Tibial nerve (tissue), 4 donors: ENCODE data around the gene RASA3. TPM values are rescaled to one million over a fixed set of nuclear protein-coding genes. Genes with fewer than 3 reads are reported as not detected.
"Not testable (repeated sequence)": the region's sequence is repeated elsewhere in the genome, so short reads cannot be mapped to it uniquely, and the experiment has no call there.

Experiments used
- DNase-seq, 2 donors: peaks; one replicate each; pipeline ENCODE4 v3.0.0-alpha.2; 2019; ENCODE audit warnings: low spot score in 2 of 2
- H3K27ac ChIP-seq, 4 donors: fragments of 200-600 bp; sonication (generic) in 3 of 4; one replicate each; pipeline ENCODE4 v1.5.1; 2017 to 2019; ENCODE audit warnings: mild to moderate bottlenecking in 1 of 4
- H3K27me3 ChIP-seq, 2 donors: fragments of 200-600 bp; sonication (generic) in 1 of 2; one replicate each; pipeline versions ENCODE4 v1.5.1 to v1.6.0; 2017 to 2019
- H3K36me3 ChIP-seq, 3 donors: fragments of 200-600 bp; sonication (generic); one replicate each; pipeline ENCODE4 v1.5.1; 2018 to 2019
- H3K4me1 ChIP-seq, 4 donors: fragments of 200-600 bp; sonication (generic) in 3 of 4; one replicate each; pipeline ENCODE4 v1.5.1; 2017 to 2019
- H3K4me3 ChIP-seq, 4 donors: fragments of 200-600 bp; sonication (generic) in 3 of 4; one replicate each; pipeline ENCODE4 v1.5.1; 2017 to 2019; ENCODE audit warnings: mild to moderate bottlenecking in 1 of 4, moderate library complexity in 1 of 4
- H3K9me3 ChIP-seq, 4 donors: fragments of 200-600 bp; sonication (generic) in 3 of 4; one replicate each; pipeline ENCODE4 v1.5.1; 2017 to 2019
- EP300 ChIP-seq, 2 donors: sonication (generic); formaldehyde crosslinking; IDR thresholded peaks; one replicate each; pipeline ENCODE4 v1.6.1; 2017; ENCODE audit warnings: antibody characterized with exemption in 2 of 2, mild to moderate bottlenecking in 1 of 2
- POLR2A ChIP-seq, 2 donors: fragments of 450-650 bp; IDR thresholded peaks; one replicate each; pipeline ENCODE4 v1.6.1; 2017; ENCODE audit warnings: antibody characterized with exemption in 2 of 2, mild to moderate bottlenecking in 2 of 2, moderate library complexity in 2 of 2
- WGBS, 2 donors: methylation state at CpG; one replicate each; pipeline ENCODE4 v1.1.5; 2018; 5-methylcytosine and 5-hydroxymethylcytosine counted together
- total RNA-seq, 4 donors: library from RNA; depleted of rRNA; stranded (reverse); fragments of >200 nt; gene quantifications; one replicate each; pipeline ENCODE4 v1.1.0, GENCODE V29; 2016
- TF ChIP-seq, protein P1 (sequence below), 5 experiments: fragments of 200-600 bp in 3 of 5; fragments of 450-650 bp in 2 of 5; sonication (generic) in 3 of 5; IDR thresholded peaks; one replicate each; pipeline ENCODE4 v1.5.1; 2016 to 2019; ENCODE audit warnings: antibody characterized with exemption in 5 of 5, mild to moderate bottlenecking in 3 of 5, moderate library complexity in 2 of 5

The RASA3 gene
- total RNA-seq, 4 donors from 2014 or later, result 36.2 to 63.3 (median 46.3) TPM

DNA sequence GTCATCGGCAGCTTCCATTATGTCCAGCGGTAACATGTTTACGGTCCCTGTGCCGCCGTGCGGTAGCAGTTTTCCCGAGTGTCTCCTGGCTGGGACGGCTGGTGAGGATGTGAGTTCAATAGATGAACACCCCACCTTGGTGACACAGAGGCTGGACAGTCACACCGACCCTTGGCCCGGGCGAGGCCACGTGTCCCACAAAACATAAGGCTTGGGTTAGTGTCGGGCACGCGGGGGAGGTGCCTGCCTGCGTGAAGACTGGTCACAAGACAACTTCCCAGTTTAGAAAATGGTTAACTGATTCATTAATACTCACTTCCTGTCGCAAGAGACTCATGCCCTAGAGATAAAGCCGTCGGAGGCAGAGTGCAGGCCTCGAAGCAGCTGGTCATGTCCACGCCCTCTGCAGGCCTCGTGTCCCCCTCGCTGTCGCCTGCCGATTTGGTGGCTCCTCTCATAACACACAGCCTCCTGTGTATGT is 17.2 kb downstream of the RASA3 start:
- no peak for TF ChIP-seq POLR2A (IDR thresholded peaks at IDR 0.05)
- TF ChIP-seq EP300 (IDR thresholded peaks at IDR 0.05), result peak in 1 of 2 donors; percentile 19
- TF ChIP-seq, protein P1, sequence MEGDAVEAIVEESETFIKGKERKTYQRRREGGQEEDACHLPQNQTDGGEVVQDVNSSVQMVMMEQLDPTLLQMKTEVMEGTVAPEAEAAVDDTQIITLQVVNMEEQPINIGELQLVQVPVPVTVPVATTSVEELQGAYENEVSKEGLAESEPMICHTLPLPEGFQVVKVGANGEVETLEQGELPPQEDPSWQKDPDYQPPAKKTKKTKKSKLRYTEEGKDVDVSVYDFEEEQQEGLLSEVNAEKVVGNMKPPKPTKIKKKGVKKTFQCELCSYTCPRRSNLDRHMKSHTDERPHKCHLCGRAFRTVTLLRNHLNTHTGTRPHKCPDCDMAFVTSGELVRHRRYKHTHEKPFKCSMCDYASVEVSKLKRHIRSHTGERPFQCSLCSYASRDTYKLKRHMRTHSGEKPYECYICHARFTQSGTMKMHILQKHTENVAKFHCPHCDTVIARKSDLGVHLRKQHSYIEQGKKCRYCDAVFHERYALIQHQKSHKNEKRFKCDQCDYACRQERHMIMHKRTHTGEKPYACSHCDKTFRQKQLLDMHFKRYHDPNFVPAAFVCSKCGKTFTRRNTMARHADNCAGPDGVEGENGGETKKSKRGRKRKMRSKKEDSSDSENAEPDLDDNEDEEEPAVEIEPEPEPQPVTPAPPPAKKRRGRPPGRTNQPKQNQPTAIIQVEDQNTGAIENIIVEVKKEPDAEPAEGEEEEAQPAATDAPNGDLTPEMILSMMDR (IDR thresholded peaks at IDR 0.05), result no peak
- peaks cover 0 to 43% (median 30%) of the 10 kb centered on the region in 4 donors for H3K4me1 ChIP-seq

DNA sequence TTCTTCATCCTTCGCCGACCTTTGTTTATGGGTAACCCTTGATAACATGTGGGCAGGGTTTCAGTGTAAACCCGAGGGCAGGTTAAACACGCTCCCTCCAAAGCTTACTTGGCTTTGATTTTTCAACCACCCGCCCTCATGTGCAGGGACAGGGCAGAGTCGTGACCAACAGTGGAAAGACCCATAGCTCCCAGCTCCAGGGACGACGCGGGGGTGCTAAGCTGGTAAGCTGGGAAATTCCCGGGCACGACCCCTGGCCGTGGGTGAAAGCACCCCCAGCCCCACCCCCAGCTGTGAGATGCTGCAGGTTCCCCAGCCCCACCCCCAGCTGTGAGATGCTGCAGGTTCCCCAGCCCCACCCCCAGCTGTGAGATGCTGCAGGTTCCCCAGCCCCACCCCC is 17.8 kb downstream of the RASA3 start:
- Histone ChIP-seq H3K27ac (peak overlapping the region in 3 of 4 donors; percentile 23 to 68 (median 42)), H3K4me1 (peaks cover 0 to 48% (median 33%) of the 10 kb centered on the region in 4 donors), H3K36me3 (peaks cover 0 to 14% (median 0%) of the 10 kb centered on the region in 3 donors)
- 73 to 74% methylated on average over 12 of the region's 12 CpGs for WGBS, 2 donors
- DNase-seq, H3K9me3 ChIP-seq, H3K27me3 ChIP-seq, H3K4me3 ChIP-seq: not testable (repeated sequence)

More for the DNA sequence above, 17.2 kb downstream of the RASA3 start:
- WGBS, 2 donors, result 40 to 65% methylated on average over 13 to 23 of the region's 25 CpGs
- no peak overlapping the region for H3K4me3 ChIP-seq
- peak in 1 of 2 donors; percentile 13 for DNase-seq
- peak overlapping the region in 3 of 4 donors; percentile 23 to 68 (median 42) for H3K27ac ChIP-seq
- no peaks in the 10 kb centered on the region for H3K9me3 ChIP-seq
- no peaks in the 10 kb centered on the region for H3K27me3 ChIP-seq
- peaks cover 0 to 14% (median 0%) of the 10 kb centered on the region in 3 donors for H3K36me3 ChIP-seq

DNA sequence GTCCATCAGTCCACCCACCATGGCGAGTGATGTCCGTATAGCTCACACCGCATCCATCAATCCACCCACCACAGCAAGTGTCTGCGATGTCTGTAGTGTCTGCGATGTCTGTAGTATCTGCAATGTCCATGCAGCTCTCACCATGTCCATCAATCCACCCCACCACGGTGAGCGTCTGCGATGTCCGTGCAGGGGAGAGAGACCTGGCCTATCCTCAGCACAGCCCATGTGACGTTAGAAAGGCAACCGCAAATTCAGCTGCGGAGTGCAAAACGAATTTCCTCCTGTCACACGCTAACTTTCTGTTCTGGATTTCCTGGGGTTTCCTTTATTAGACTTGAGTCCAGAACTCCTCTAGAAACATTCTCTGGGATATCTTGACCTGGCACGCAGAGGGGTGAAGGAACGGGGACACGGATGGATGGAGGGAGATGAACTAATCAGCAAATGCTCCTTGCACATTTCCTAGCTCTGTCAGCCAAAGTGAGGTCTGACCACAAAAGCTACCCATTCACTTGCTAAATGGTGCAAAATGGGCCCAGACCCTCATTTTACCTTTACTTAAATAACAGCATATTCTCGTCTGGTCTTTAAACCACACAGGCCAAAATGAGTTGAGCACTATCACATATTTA is 18.3 kb downstream of the RASA3 start:
- peaks cover 0 to 14% (median 0%) of the 10 kb centered on the region in 3 donors for H3K36me3 ChIP-seq
- peaks cover 0 to 54% (median 38%) of the 10 kb centered on the region in 4 donors for H3K4me1 ChIP-seq
- peak in 1 of 2 donors; percentile 5 for DNase-seq
- H3K27me3 ChIP-seq, result no peaks in the 10 kb centered on the region
- H3K9me3 ChIP-seq, result no peaks in the 10 kb centered on the region
- no peak overlapping the region for H3K4me3 ChIP-seq
- 93 to 94% methylated on average over 18 of the region's 18 CpGs for WGBS, 2 donors
- TF ChIP-seq EP300 (IDR thresholded peaks at IDR 0.05) (no peak), POLR2A (IDR thresholded peaks at IDR 0.05) (no peak)
- TF ChIP-seq, protein P1 (IDR thresholded peaks at IDR 0.05), result no peak
- no peak overlapping the region for H3K27ac ChIP-seq

DNA sequence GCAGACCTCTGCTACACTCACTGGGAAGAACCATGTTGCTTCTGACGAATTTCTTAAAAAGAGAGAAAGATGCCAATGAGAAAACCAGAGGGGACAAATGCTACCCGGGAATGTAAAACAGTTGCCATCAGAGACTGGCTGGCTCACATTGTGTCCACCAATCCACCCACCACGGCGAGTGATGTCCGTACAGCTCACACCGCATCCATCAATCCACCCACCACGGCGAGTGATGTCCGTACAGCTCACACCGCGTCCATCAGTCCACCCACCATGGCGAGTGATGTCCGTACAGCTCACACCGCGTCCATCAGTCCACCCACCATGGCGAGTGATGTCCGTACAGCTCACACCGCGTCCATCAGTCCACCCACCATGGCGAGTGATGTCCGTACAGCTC is 19.0 kb downstream of the RASA3 start:
- WGBS, 2 donors, result 91 to 94% methylated on average over 11 to 17 of the region's 21 CpGs
- H3K4me3 ChIP-seq, H3K27ac ChIP-seq, H3K9me3 ChIP-seq, H3K27me3 ChIP-seq: not testable (repeated sequence)
- Histone ChIP-seq H3K4me1 (peaks cover 0 to 54% (median 37%) of the 10 kb centered on the region in 4 donors), H3K36me3 (peaks cover 0 to 14% (median 0%) of the 10 kb centered on the region in 3 donors)
- DNase-seq, result peak in 1 of 2 donors; percentile 2

DNA sequence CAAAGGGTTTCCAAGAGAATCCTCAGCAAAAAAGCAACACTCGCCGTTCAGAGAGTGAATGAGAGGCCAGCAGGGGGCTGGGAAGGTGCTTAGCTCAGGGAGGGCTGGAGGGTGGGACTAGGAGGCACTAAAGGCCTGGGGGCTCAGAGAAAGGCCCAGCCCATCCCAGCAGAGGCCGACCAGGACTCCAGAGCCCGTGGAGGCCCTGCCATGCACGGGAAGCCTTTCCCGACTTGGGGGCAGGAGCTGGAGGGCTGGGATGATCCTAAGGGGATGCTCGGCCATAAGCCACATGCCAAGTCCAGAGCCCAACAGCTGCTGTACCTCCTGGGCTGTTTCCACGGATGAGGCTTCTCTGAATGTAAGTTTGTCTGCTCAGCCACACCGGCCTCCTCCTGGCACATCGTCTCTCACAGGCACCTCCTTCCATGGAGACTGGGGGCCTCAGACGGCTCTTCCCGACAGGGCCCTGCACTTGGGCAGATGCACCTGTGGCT is 19.5 kb downstream of the RASA3 start:
- Histone ChIP-seq H3K9me3 (no peaks in the 10 kb centered on the region), H3K4me3 (no peak overlapping the region), H3K4me1 (peaks cover 0 to 51% (median 33%) of the 10 kb centered on the region in 4 donors), H3K36me3 (peaks cover 0 to 14% (median 0%) of the 10 kb centered on the region in 3 donors), H3K27ac (no peak overlapping the region), H3K27me3 (no peaks in the 10 kb centered on the region)
- WGBS, 2 donors, result 66 to 77% methylated on average over 12 of the region's 12 CpGs
- TF ChIP-seq, protein P1 (IDR thresholded peaks at IDR 0.05), result no peak
- peak in 1 of 2 donors; percentile 8 for DNase-seq

DNA sequence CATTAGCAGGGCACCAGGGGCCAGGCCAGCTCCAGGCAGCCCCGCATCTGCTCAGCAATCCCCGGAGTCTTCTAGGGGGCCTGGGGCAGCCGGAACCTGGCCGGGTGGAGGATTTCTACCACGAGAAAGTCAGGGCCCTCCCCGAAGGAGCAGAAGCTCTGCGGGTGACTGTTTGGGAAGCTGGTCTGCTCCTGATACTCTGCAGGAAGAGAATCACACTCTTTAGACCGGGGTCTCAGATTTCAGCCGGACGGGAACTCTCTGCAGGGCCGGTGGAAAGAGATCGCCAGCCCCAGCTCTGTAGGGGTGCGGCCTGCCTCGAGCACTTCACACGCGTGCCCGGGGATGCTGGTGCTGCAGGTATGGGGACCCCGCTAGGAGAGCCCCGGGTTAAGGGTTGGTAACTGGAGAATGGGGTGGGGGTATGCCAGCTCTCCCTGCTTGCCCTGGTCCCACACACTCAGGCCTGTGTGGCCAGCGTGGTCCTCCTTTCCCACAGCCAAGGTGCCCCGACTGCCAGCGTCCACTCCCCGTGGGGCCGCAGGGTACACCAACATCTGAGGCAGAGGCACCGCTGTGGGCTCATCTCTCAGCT is 20.1 kb downstream of the RASA3 start:
- Histone ChIP-seq H3K36me3 (peaks cover 0 to 14% (median 0%) of the 10 kb centered on the region in 3 donors), H3K27me3 (no peaks in the 10 kb centered on the region), H3K4me3 (no peak overlapping the region), H3K4me1 (peaks cover 0 to 54% (median 35%) of the 10 kb centered on the region in 4 donors), H3K27ac (no peak overlapping the region), H3K9me3 (no peaks in the 10 kb centered on the region)
- TF ChIP-seq EP300 (IDR thresholded peaks at IDR 0.05) (no peak), POLR2A (IDR thresholded peaks at IDR 0.05) (no peak)
- TF ChIP-seq, protein P1 (IDR thresholded peaks at IDR 0.05), result no peak
- DNase-seq, result peak in 1 of 2 donors; percentile 4
- WGBS, 2 donors, result 71 to 77% methylated on average over 24 to 25 of the region's 25 CpGs
